ENCODE results near the gene CCDC78.

CCDC78 gene

GRCh38 chr16:736936-737481 lies 10.8 kb upstream of the CCDC78 start:
- no peak for DNase-seq

- DNase-seq, result no peak
These were observed 9.8 kb upstream of the CCDC78 start for GRCh38 chr16:735982-736453.

- no peak for DNase-seq
These were observed 9.0 kb upstream of the CCDC78 start for GRCh38 chr16:734981-735881.

- DNase-seq, result no peak
These were observed 8.2 kb upstream of the CCDC78 start for GRCh38 chr16:734208-734980.

GRCh38 chr16:733382-734207 lies 7.4 kb upstream of the CCDC78 start:
- DNase-seq, result no peak

- no peak for DNase-seq
These were observed 6.7 kb upstream of the CCDC78 start for GRCh38 chr16:732936-733335.

- DNase-seq, result no peak
These were observed 6.1 kb upstream of the CCDC78 start for GRCh38 chr16:732332-732731.

GRCh38 chr16:730666-731509 lies 4.6 kb upstream of the CCDC78 start:
- no peak for DNase-seq

- DNase-seq, result no peak
These were observed 3.8 kb upstream of the CCDC78 start for GRCh38 chr16:729768-730665.

- DNase-seq, result no peak
These were observed 2.9 kb upstream of the CCDC78 start for GRCh38 chr16:728890-729744.

GRCh38 chr16:728131-728889 lies 2.1 kb upstream of the CCDC78 start:
- DNase-seq, result no peak

GRCh38 chr16:727291-727977 lies 1.2 kb upstream of the CCDC78 start:
- no peak for DNase-seq

GRCh38 chr16:726188-726437 lies 130 bp downstream of the CCDC78 start:
- no peak for DNase-seq

GRCh38 chr16:725463-726187 lies 618 bp downstream of the CCDC78 start:
- no peak for DNase-seq

GRCh38 chr16:725041-725376 lies 1.2 kb downstream of the CCDC78 start:
- no peak for DNase-seq

GRCh38 chr16:724188-725040 lies 1.8 kb downstream of the CCDC78 start:
- no peak for DNase-seq

GRCh38 chr16:723695-724094 lies 2.5 kb downstream of the CCDC78 start:
- DNase-seq, result no peak
